Keratinocyte (primary cell): Measurements from ENCODE around the gene RAB21.

Source experiments
- EZH2 ChIP-seq: IDR thresholded peaks from one replicate; pipeline ENCODE4 v1.6.1; 2012; ENCODE audit warnings: inconsistent platforms, mild to moderate bottlenecking, low read length, moderate library complexity
- TF ChIP-seq, protein P1 (sequence below), 3 experiments: IDR thresholded peaks in 1 of 3; conservative IDR thresholded peaks in 1 of 3; optimal IDR thresholded peaks in 1 of 3; 2 replicates in 2 of 3; 3 replicates in 1 of 3; pipeline versions ENCODE3 to v1.5.1; 2011; ENCODE audit warnings: low read length in 3 of 3, mild to moderate bottlenecking in 3 of 3, moderate library complexity in 2 of 3, control low read depth in 1 of 3, inconsistent platforms in 1 of 3; ENCODE audit not compliant: insufficient read depth in 2 of 3; ENCODE audit errors: extremely low read depth in 1 of 3

DNA sequence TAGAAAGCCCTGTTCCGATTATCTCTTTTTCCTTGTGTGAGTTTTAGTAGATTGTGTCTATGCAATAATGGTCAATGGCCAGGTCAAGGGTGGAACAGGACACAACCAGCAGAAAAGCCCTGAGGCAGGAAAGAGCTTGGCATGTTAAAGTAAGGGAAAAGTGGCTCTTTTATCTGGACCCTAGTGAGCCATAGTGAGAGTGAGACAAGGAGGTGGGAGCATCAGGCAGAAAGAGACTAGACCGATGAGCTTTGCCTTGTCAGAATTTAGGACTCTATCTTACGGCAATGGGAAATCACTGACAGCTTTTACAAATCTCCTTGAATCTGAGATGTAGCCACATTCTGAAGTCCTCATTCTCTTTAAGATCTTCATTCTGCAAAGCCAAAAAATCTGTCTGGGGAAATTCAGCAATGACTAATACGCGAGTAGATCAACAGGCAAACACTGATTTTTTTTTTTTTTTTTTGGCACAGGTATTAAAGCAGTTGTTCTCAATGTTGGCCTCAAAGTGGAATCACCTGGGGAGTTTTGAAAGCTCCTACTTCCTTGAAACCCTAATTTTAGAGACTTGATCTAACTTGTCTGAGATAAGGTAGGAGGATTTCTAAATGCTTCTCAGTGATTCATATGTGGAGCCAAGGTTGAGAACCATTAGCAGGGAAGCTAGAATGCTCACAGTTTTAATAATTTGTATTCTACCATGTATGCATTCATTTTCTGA, 34.9 kb upstream of the RAB21 start:
- TF ChIP-seq, protein P1, sequence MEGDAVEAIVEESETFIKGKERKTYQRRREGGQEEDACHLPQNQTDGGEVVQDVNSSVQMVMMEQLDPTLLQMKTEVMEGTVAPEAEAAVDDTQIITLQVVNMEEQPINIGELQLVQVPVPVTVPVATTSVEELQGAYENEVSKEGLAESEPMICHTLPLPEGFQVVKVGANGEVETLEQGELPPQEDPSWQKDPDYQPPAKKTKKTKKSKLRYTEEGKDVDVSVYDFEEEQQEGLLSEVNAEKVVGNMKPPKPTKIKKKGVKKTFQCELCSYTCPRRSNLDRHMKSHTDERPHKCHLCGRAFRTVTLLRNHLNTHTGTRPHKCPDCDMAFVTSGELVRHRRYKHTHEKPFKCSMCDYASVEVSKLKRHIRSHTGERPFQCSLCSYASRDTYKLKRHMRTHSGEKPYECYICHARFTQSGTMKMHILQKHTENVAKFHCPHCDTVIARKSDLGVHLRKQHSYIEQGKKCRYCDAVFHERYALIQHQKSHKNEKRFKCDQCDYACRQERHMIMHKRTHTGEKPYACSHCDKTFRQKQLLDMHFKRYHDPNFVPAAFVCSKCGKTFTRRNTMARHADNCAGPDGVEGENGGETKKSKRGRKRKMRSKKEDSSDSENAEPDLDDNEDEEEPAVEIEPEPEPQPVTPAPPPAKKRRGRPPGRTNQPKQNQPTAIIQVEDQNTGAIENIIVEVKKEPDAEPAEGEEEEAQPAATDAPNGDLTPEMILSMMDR (optimal IDR thresholded peaks at IDR 0.05 in 1 of 3, IDR thresholded peaks at IDR 0.05 in 1 of 3, conservative IDR thresholded peaks at IDR 0.05 in 1 of 3; ENCODE audit: extremely low read depth in 1 of 3, insufficient read depth in 2 of 3, low read length in 3 of 3), result no peak
- TF ChIP-seq EZH2, result no peak
